Frontal cortex (tissue), 4 donors: Measurements from ENCODE around the gene ABHD8. TPM values are rescaled to one million over a fixed set of nuclear protein-coding genes. Genes with fewer than 3 reads are reported as not detected.

ENCODE experiments used
- DNase-seq, 2 donors: peaks; one replicate each; pipeline ENCODE4 v3.0.0; 2012; ENCODE audit warnings: low spot score in 2 of 2
- FAIRE-seq: peaks from 2 replicates; lab custom pipeline; 2012; peaks lifted over from hg19 to GRCh38; lab: Jason Lieb, UNC
- total RNA-seq: library from RNA; depleted of rRNA; stranded (reverse); fragments of >200 nt; gene quantifications from one replicate; pipeline ENCODE4 v1.2.3, GENCODE V29; 2014
- donor health status: control.
- donor health status: control.
- donor health status: control.

ABHD8 gene
- total RNA-seq, 1 donor from 2014 or later, result 20.4 TPM

DNA sequence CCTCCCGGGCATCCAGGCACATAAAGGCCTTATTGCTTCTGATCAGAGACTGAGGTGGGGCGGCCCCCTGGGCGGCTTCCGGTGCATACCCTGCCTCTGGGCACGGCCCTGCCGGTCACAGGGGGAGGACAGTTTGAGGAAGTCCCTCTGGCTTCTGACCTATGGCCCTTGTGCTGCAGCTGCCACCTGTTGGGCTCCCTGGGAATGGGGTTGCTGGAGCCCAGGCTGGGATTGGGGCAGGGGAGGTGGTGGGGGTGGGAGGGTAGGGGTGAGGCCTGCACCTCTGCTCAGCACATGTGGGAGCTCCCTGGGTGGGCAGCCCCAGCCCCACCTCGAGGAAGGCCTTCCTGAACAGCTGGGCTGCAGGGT lies 20.7 kb upstream of the ABHD8 start:
- FAIRE-seq (no peak), DNase-seq (peak in 1 of 2 donors; percentile 46)

DNA sequence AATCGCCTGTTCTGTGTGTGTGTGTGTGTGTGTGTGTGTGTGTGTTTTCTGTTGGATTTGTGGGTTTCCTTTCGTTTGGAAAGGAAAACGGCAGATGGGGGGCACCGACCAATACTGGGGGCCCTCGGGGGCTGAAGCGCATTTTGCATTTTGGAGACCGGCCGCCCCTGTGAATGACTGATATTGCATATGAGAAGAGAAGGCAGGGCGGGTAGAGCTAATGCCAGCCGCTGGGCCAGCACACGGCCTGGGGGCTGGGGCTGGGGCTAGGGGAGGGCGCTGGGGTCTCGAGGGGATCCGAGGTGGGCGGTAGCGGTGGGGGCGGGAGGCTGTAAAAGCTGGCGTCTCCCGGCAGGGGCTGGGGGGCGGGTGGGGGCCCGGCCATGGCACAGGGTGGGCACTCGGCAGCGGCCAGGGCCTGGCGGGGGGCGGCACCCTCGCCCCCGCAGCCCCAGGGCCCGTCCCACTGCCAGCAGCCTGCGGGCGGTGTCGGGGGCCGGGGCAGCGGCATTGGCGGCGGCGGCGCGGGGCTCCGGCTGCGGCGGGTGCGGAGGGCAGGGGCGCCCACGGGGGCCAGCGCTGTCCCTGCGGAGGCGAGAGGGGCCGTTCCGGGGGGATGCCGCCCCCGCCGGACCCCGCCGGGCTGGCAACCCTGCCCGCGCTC lies 20.2 kb upstream of the ABHD8 start:
- no peak for FAIRE-seq
- no peak for DNase-seq

DNA sequence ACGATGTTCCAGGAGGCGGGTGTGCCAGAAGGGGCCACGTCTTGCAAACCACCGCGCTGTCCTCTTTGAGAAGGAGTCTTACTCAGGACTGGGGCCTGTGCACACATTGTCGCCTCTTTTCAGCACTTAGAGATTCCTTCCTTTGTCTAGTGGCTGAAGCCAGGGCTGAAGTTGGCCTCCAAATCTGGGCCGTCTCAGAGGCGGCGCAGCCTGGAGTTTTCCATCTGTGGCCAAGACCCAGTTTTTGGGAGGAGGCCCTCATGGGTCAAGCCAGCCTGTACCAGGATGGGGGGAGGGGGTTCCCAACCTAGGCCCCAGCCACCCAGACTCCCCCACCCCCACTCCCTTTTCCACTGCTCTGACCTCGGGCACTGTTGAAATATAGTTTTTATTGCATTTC lies 19.6 kb upstream of the ABHD8 start:
- FAIRE-seq (no peak), DNase-seq (peak in 1 of 2 donors; percentile 58)

DNA sequence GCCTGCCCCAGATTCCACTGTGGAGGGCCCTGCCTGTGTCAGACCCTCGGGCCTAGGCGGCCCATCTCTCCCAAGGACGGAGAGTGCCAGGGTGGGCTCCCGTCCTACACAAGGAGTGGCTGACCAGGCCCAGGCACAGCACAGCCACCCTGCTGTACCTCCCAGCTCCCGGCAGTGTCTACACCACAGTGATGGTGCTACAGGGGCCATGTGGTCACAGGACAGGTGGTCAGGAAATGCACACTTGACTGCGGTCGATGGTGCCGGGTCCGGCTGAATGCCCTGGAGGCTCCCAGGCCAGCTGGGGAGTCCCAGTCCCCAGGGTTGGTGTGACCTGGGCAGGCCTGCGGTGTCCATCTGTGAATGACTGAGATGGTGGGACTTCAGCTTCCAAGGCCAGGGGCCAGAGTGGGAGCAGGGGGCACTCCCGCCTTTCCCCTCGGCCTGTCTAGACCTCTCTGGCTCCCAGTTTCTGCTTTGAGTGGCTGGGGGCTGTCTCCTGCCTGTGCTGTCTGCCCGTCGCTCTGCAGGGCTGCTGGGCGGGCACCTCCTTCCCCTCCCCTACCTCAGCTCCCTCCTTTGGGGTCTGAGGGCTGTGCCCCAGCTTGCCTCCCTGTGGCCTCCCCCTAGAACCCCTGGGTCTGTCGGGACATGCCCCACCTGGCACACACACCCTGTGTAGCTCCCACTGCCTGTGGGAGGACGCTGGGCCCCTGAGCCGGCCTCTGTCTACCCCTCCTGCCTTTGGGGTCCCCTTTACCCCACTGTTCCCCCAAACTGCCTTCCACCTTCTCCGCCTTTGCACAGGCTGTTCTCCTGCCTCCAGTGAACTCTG lies 18.6 kb upstream of the ABHD8 start:
- DNase-seq (no peak), FAIRE-seq (no peak)

DNA sequence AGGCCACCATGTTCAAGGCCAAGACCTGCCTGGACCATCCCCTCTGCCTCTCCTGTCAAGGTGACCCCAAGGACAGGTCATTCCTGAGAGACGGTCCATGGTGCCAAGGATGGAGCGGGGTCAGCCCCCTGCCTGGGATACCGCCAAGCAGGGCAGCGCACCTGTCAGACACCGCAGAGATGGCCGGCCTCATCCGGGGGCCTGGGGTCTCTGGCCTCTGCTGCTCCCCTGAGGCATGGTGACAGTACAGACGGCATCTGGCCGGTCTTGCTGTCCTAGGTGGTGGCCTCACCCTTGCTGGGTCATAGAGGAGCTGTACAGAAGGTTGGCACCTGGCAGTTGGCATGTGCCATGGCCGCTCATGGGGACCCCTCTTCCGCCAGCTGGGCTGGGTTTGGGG lies 17.2 kb upstream of the ABHD8 start:
- DNase-seq, result no peak
- no peak for FAIRE-seq

DNA sequence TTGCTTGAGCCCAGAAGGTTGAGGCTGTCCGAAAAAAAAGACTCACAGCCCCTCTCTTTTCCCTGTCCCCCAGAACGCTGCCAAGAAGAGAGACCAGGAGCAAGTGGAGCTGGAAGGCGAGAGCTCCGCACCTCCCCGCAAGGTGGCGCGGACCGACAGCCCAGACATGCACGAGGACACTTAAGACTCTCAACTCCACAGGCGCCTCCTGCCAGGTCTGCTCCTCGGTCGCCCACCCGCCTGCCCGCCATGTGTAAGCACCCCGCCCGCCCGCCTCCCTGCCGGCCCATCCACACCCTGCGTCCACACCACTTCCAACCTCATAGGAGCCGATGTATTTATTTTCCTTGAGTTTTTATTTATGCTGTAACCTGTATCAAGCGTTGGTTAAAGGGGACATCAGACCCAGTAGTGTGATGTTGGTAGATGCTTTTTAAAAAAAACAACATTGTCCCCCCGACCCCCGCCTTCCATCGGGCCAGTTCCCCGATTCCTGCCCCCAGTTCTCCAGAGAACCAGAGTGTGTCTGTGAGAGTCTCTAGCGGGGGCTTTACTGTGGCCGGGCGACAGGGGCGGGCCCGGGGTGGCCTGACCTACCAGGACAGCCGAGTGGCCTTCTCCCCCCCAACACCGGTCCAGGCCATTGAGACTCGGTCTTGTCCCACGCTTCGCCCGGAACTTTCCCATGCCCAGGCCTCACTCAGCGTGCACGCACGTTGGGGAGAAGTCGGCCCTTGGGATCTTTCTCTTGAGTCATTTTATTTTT lies 16.4 kb upstream of the ABHD8 start:
- FAIRE-seq (no peak), DNase-seq (no peak)

DNA sequence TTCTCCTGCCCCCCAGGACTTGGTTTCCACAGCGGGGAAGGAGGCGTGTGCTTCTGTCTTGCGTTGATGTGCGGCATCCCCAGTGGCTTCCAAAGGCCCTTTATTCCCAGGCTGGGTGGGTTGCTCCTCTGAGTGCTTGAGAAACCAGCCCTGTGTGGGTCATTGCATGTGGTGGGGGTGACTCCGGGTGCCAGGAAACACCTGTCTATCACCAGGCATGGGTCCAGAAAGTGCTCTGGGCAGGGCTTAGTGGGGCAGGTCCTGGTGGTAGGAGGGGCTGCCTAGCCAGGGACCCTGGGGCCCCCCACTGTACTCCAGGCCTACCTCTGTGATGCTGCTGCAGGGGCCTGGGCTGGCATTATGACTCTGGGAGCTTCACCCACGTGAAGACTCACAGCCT lies 15.7 kb upstream of the ABHD8 start:
- FAIRE-seq, result no peak

DNA sequence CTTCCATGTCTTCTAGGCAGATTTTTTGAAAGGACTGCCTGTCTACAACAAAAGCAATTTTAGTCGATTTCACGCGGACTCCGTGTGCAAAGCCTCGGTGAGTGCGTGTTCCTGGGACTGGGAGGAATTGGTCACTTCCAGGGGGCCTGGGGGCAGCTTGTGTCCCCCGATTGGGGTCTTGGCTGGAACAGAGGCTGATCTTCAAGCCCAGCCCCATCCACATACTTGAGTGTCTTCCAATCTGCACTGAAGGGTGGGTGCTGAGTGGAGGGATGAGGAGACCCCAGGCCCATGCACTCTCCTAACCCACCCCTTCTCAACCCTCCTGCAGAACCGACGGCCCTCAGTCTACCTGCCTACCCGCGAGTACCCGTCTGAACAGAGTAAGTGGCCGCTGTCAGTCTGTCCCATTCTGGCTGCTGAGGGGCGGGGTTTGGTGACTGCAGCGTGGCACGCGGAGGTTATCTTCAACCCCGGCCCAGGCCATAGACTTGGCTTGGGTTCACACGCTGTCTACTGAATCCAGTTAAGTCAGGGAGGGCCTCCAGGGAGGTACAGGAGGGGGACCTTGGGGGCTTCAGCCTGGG lies 10.9 kb upstream of the ABHD8 start:
- no peak for FAIRE-seq
- no peak for DNase-seq

More for the DNA sequence above, 15.7 kb upstream of the ABHD8 start:
- no peak for DNase-seq

DNA sequence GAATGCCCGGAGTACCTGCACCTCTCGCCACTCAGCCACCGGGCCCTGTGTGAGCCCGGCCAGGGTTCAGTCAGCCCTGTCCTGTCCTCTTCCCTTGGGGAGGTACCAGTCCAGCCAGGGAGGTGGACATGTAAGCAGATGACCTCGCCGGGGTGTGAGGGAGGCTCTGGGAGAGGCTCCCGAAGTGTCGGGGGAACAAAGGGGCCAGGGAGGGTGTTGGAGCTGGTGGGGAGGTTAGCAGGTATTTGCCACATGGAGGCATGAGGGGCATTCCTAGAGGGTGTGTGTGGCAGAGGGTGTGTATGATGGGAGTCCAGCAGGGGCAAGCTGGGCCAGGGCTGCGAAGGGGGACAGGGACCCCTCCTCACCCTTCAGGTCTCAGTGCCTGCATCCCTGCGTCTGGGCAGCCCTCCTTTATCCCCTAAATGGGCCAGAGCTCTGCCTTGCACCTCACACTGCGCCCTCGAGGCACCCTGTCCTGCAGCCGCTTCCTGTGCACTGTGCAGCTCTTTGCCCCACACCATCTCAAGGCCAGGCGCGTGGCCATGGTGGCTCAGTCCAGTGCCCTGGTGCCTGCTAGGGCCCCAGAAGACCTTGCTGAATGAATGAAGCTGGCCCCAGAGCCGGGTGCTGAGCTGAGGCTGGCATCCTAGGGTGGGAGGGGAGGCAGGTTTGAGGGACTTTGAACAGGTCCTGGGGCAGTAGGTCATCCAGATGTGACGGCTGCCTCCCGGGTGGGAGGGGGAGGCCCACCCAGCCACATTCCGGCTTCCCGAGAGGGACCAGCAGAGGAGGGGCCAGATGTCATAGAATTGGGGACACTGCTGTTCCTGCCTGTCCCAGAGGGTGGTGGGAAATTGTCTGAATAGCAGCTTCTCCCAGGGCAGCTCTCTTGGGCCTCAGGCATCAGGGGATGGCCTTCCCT lies 9.2 kb upstream of the ABHD8 start:
- DNase-seq, result no peak
- FAIRE-seq, result no peak

DNA sequence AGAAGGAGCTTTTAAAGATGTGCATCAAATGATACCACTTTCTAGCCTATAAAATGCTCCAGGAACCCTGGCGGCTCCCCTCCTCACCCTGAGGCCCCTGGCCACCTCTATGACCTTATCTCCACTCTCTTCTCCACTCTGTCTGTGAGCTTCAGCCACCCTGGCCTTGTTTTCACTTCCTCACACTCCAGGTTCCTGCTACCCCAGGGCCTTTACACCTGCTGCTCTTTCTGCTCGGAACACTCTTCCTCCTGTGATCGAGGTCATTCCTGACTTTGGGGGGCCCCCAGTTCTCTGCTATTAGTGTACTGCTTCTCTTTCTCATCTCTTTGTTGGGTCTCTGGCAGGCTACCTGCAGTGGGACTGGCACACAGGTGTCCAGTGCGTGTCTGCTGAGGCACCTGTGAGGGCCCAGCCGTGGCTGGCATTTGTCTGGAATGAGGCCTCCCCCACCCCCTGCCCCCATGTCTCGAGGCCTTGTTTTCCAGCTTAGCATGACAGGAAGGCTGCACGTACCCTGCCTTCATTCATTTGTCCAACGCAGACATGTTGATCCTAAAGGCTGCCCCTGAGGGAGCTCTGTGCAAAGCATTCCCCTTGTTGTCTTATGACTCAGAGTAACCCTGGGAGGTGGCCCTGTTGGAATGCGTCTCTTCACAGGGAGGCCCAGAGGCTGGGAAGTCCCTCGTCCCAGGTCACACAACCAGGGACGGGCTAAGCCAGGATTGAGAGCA lies 8.4 kb upstream of the ABHD8 start:
- DNase-seq, result no peak

DNA sequence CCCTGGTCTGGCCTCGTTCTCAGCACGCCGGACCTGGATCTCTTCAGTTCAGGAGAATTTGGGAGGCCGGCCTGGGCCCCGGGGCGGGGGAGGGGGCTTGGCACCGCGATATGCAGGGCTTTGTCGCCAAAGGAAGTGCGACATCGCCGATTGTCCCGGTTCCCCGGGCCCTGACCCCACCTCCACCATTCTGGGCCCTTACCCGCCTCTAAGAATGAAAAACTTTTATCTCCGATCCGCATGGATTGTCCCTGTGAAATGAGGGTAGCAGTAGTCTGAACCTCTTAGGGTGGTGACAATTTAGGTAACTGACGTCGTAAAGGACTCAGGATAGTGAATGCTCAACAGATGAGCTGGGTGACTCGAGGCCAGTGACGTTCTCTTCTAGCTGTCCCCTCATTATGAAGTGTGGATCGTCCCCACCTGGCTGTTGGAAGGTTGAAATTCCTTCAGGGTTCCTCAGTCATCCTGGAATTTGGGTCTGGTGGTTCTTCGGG lies 6.8 kb upstream of the ABHD8 start:
- DNase-seq (no peak), FAIRE-seq (no peak)

More for the DNA sequence above, 8.4 kb upstream of the ABHD8 start:
- no peak for FAIRE-seq

DNA sequence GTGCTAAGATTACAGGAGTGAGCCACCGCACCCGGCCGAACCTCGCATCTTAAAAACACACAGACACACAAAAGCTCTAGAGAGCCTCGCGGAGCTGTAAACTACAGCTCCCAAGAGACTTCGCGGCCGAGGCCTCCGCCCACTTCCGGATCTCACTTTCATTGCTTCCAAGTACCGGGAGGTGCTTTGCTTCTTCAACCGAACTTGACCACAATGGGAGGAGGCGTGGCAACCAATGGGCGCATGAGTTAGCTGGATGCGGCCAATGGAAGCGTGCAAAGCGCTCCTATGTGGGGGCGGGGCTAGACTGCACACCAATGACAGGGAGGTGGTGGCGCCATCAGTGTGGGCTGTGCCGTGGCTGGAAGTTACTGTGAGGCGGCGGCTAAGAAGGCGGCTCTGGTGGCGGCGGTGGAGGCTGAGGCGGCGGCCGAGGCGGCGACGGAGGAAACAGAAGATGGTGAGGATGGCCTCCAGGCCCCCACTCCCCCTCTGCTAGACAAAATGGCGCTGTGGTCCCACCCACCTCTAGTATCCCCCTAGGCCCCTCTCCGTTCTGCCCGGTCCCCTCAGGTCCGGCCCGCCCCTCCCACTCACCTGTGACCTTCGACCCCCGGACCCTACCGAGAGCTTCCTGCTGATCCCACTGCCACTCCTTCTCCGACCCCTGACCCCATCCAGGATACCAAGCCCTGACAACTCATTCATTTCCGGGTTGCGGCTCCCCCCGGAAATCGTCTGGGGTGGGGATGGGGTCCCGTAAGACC lies 6.2 kb upstream of the ABHD8 start, which contains the start of gene DDA1:
Gene DDA1, plus strand, starts transcription at position 366 of the 767 bp plus-strand sequence. Its CDS starts 92 bp downstream, at position 458.
- peak; percentile 96 to 99 for DNase-seq
- FAIRE-seq, result peak; percentile 98

DNA sequence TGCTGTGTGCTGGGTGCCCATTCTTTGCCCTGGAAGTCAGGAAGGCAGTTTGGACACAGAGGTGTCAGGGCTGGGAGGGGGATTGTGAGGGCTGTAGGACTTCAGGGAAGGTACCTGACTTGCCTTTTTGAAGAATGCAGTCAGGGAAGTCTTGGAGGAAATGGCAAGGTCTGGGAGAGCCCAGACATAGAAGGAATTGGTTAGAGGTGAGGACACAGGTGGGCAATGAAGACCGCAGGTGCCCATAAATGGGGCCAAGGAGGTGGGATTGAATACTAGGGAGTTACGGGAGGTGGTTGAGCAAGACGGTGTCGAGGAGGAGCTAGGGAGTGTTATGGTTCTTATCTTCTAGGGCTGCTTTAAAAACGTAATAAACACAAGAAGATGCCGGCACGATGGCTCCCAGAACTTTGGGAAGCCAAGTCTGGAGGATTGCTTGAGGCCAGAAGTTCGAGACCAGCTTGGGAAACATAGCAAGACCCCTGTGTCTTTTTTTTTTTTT lies 4.7 kb upstream of the ABHD8 start:
- DNase-seq (no peak), FAIRE-seq (no peak)

DNA sequence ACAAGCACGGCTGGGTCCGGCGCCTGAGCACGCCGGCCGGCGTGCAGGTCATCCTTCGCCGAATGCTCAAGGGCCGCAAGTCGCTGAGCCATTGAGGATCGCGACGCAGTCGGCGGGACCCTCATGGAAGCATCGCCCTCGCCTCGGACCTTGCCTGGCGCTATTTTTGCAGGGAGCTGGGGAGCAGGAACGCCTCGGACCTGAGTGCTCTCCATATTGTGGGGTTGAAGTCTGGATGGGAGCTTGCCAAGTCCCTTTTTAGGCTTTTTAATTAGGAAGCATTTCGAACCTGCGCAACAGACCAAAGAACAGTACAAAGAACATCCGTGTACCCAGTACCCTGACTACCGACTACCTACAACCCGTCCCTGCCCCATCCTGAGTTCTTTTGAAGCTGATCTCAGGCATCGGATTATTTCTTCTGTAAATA lies 3.1 kb upstream of the ABHD8 start:
- FAIRE-seq (no peak), DNase-seq (no peak)

DNA sequence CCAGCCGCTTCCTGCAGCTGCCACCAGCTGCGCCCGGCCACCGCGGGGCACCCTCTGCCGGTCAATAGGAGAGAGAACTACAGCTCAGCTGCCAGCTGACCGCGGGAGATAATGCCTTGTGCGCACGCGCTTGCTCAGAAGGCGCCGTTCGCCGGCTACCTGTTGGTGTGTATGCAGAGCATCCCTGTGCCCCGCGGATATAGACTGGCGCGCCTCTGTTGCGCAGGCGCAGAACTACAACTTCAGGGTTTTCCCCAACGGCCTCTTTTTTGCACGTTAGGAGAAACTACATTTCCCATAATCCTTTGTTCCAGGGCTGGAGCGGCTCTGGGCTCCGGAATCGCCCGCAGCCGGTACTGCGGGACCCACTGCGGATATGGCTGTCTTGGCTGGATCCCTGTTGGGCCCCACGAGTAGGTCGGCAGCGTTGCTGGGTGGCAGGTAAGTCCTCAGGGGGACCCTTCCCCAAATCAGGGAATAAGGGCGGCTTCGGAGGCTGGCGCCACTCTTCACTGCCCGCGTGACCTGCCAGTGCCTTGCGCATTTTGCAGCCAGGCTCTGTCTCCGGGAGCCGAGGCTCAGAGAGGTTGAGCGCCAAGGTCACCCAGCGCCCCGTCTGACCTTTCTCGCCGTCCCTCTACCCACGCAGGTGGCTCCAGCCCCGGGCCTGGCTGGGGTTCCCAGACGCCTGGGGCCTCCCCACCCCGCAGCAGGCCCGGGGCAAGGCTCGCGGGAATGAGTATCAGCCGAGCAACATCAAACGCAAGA lies 2.5 kb upstream of the ABHD8 start, which contains the start of gene MRPL34:
Gene MRPL34, plus strand, starts transcription at position 356 of the 768 bp plus-strand sequence. Its CDS starts 21 bp downstream, at position 377.
- FAIRE-seq (no peak), DNase-seq (peak; percentile 82 to 88)

DNA sequence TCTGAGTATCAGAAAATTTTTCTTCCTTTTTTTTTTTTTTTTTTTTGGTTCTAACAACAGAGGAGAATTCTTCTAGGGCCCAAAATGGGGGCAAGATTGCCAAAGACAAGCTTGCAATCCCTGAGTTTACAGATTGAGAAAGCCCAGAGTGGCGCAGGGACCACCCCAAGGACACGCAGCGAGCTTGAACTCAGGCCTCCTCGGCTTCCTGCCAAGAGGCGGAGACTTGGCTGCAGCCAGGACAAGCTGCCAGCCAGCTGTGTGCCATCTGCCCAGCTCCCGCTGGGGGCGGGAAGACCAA lies 1.9 kb upstream of the ABHD8 start:
- FAIRE-seq, result no peak

More for the DNA sequence above, 1.9 kb upstream of the ABHD8 start:
- no peak for DNase-seq
